ENCODE data around the gene GPR179. TPM values are rescaled to one million over a fixed set of nuclear protein-coding genes. Genes with fewer than 3 reads are reported as not detected.

Gene GPR179
- total RNA-seq, 1 donor from 2014 or later: 0.07 TPM

- no peak for ATAC-seq (ENCODE audit: low read depth)
- Mint-ChIP-seq H3K4me3 (no peak overlapping the region), H3K27ac (no peak overlapping the region), H3K36me3 (ENCODE audit: low read depth) (no peaks in the 10 kb centered on the region), H3K27me3 (peaks cover 22% of the 10 kb centered on the region), H3K9me3 (no peaks in the 10 kb centered on the region), H3K4me1 (peaks cover 9% of the 10 kb centered on the region)
- CTCF ChIA-PET: no interaction called here
- no peak for TF ChIP-seq CTCF (IDR thresholded peaks at IDR 0.05)
- intact Hi-C loops (cut with micrococcal nuclease): no loop called here
- POLR2A ChIA-PET: no interaction called here
- DNase-seq: no peak
These were observed 12.8 kb downstream of the GPR179 start for GRCh38 chr17:38330941-38331411.

- H3K27me3 Mint-ChIP-seq: peaks cover 22% of the 10 kb centered on the region
- intact Hi-C loops (cut with micrococcal nuclease): no loop called here
- CTCF ChIA-PET: no interaction called here
These were observed 13.7 kb downstream of the GPR179 start for GRCh38 chr17:38329808-38330730.

GRCh38 chr17:38329284-38329683 is 14.5 kb downstream of the GPR179 start:
- Mint-ChIP-seq H3K27ac (no peak overlapping the region), H3K4me1 (peaks cover 18% of the 10 kb centered on the region), H3K27me3 (peaks cover 22% of the 10 kb centered on the region), H3K36me3 (ENCODE audit: low read depth) (no peaks in the 10 kb centered on the region), H3K9me3 (no peaks in the 10 kb centered on the region), H3K4me3 (no peak overlapping the region)
- ATAC-seq (ENCODE audit: low read depth): no peak
- no peak for DNase-seq
- ChIA-PET CTCF (no interaction called here), POLR2A (no interaction called here)
- intact Hi-C loops (cut with micrococcal nuclease): no loop called here
- no peak for TF ChIP-seq CTCF (IDR thresholded peaks at IDR 0.05)

More at GRCh38 chr17:38329808-38330730, 13.7 kb downstream of the GPR179 start:
- TF ChIP-seq CTCF (IDR thresholded peaks at IDR 0.05): no peak
- DNase-seq (no peak), ATAC-seq (ENCODE audit: low read depth) (no peak)
- no peak overlapping the region for H3K4me3 Mint-ChIP-seq
- no peaks in the 10 kb centered on the region for H3K36me3 Mint-ChIP-seq (ENCODE audit: low read depth)
- peaks cover 18% of the 10 kb centered on the region for H3K4me1 Mint-ChIP-seq
- H3K27ac Mint-ChIP-seq: no peak overlapping the region
- POLR2A ChIA-PET: no interaction called here
- H3K9me3 Mint-ChIP-seq: no peaks in the 10 kb centered on the region

GRCh38 chr17:38328620-38329019 is 15.1 kb downstream of the GPR179 start:
- no peak for DNase-seq
- Mint-ChIP-seq H3K27ac (no peak overlapping the region), H3K36me3 (ENCODE audit: low read depth) (peaks cover 3% of the 10 kb centered on the region), H3K4me1 (peaks cover 18% of the 10 kb centered on the region), H3K27me3 (peaks cover 22% of the 10 kb centered on the region), H3K4me3 (no peak overlapping the region), H3K9me3 (no peaks in the 10 kb centered on the region)
- POLR2A ChIA-PET: no interaction called here
- no peak for TF ChIP-seq CTCF (IDR thresholded peaks at IDR 0.05)
- intact Hi-C loops (cut with micrococcal nuclease): no loop called here
- no peak for ATAC-seq (ENCODE audit: low read depth)
- CTCF ChIA-PET: no interaction called here

- Mint-ChIP-seq H3K4me3 (no peak overlapping the region), H3K4me1 (peaks cover 18% of the 10 kb centered on the region), H3K27ac (no peak overlapping the region), H3K36me3 (ENCODE audit: low read depth) (peaks cover 8% of the 10 kb centered on the region), H3K9me3 (no peaks in the 10 kb centered on the region), H3K27me3 (peaks cover 22% of the 10 kb centered on the region)
- POLR2A ChIA-PET: interaction anchor here (0.6 kb wide), 1 partner anchor 54 kb away, joined by 3 read pairs; no protein-coding TSS in a partner anchor
- no peak for ATAC-seq (ENCODE audit: low read depth)
- intact Hi-C loops (cut with micrococcal nuclease): no loop called here
- CTCF ChIA-PET: no interaction called here
- no peak for DNase-seq
- TF ChIP-seq CTCF (IDR thresholded peaks at IDR 0.05): no peak
These were observed 15.8 kb downstream of the GPR179 start for GRCh38 chr17:38327936-38328335.

Data from activated B cell treated with CpG ODN at 0.5 μM for 24 hours (primary cell).